Immature natural killer cell (primary cell): ENCODE results near the gene TECPR2. TPM values are rescaled to one million over a fixed set of nuclear protein-coding genes. Genes with fewer than 3 reads are reported as not detected.
"Not testable (repeated sequence)": the region's sequence is repeated elsewhere in the genome, so short reads cannot be mapped to it uniquely, and the experiment has no call there.

Experiments used
- DNase-seq, 3 donors: peaks; one replicate each; pipeline ENCODE4 v3.0.0; 2022; ENCODE audit warnings: mixed read lengths in 1 of 3
- H3K27ac Mint-ChIP-seq, 6 donors: one replicate each; pipeline ENCODE4 v1.8.0; 2020; ENCODE audit warnings: mixed read lengths in 6 of 6, mild to moderate bottlenecking in 5 of 6, inconsistent platforms in 4 of 6, moderate library complexity in 3 of 6
- H3K27me3 Mint-ChIP-seq, 3 donors: one replicate each; pipeline ENCODE4 v1.8.0; 2020 to 2021; ENCODE audit warnings: low read depth in 3 of 3, mild to moderate bottlenecking in 3 of 3, mixed read lengths in 3 of 3, moderate library complexity in 3 of 3, inconsistent platforms in 1 of 3
- H3K36me3 Mint-ChIP-seq, 3 donors: one replicate each; pipeline ENCODE4 v1.8.0; 2020; ENCODE audit warnings: mixed read lengths in 3 of 3, inconsistent platforms in 2 of 3, mild to moderate bottlenecking in 2 of 3
- H3K4me1 Mint-ChIP-seq, 2 donors: one replicate each; pipeline ENCODE4 v1.8.0; 2020; ENCODE audit warnings: inconsistent platforms in 2 of 2, mild to moderate bottlenecking in 2 of 2, mixed read lengths in 2 of 2, moderate library complexity in 1 of 2
- H3K4me3 Mint-ChIP-seq, 5 donors: one replicate each; pipeline ENCODE4 v1.8.0; 2020; ENCODE audit warnings: mild to moderate bottlenecking in 5 of 5, mixed read lengths in 5 of 5, inconsistent platforms in 3 of 5, moderate library complexity in 3 of 5
- H3K9me3 Mint-ChIP-seq, 6 donors: one replicate each; pipeline ENCODE4 v1.8.0; 2020; ENCODE audit warnings: mild to moderate bottlenecking in 6 of 6, mixed read lengths in 6 of 6, inconsistent platforms in 4 of 6, moderate library complexity in 3 of 6
- polyA plus RNA-seq, 3 donors: library from polyadenylated mRNA; unstranded; fragments of 300-500 nt; fragmentation: Illumina TruSeq; gene quantifications; one replicate each; pipeline ENCODE4 v1.2.3, GENCODE V29; 2021

The TECPR2 gene
- polyA plus RNA-seq, 3 donors from 2014 or later = 2.2 to 5.5 TPM; not detected in 1

DNA sequence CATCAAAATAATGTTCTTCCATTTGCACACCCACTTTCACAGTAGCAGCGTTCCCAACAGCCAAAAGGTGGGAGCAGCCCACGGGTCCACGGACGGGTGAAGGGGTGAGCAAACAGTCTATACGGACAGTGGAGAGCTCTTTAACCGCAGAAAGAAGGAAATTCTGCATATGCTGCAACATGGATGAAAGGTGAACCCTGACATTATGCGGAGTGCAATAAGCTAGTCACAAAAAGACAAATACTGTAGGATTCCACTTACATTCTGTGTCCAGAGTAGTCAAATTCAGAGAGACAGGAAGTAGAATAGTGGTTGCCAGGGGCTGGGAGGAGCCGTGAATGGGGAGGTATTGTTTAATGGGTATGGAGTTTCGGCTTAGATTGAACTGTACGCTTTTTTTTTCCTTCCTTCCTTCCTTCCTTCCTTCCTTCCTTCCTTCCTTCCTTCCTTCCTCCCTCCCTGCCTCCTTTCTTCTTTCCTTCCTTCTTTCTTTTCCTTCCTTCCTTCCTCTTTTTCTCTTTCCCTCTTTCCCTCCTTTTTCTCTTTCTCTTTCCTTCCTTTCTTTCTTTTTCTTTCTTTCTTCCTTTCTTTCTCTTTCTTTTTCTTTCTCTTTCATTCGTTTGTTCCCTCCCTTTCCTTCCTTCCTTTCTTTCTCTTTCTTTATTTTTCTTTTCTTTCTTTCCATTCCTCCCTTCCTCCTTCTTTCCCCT lies 162.6 kb downstream of the TECPR2 start:
- Mint-ChIP-seq H3K9me3 (no peaks in the 10 kb centered on the region), H3K27me3 (peaks cover 0 to 2% (median 2%) of the 10 kb centered on the region in 3 donors)
- DNase-seq = peak; percentile 39 to 50 (median 44)

DNA sequence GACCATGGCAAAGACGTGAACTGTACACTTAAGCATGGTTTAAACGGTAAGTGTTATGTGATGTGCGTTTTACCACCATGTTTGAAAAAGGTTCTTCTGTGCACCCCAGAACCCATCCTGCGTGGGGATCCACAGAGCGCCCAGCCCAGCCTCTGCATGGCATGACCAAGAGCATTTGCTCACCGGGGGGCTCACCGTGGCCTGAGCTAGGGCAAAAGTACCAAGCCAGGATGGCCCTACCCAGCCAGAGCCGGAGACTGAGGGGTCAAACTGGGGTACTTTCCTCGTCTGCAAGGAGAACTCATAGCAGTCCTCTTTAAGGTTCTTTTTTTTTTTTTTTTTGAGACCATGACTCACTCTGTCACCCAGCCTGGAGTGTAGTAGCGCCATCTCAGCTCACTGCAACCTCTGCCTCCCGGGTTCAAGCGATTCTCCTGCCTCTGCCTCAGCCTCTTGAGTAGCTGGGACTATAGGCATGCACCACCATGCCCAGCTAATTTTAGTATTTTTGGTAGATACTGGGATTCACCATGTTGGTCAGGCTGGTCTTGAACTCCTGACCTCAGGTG lies 163.3 kb downstream of the TECPR2 start:
- Mint-ChIP-seq H3K9me3 (no peaks in the 10 kb centered on the region), H3K36me3 (no peaks in the 10 kb centered on the region), H3K27me3 (peaks cover 0 to 2% (median 2%) of the 10 kb centered on the region in 3 donors), H3K4me3 (peak overlapping the region; percentile 90 to 97 (median 91)), H3K27ac (peak overlapping the region; percentile 2 to 96 (median 88)), H3K4me1 (peaks cover 25 to 29% of the 10 kb centered on the region in 2 donors)
- no peak for DNase-seq

More for the DNA sequence above, 162.6 kb downstream of the TECPR2 start:
- no peaks in the 10 kb centered on the region for H3K36me3 Mint-ChIP-seq
- H3K27ac Mint-ChIP-seq = peak overlapping the region; percentile 73 to 96 (median 88)
- peaks cover 25 to 29% of the 10 kb centered on the region in 2 donors for H3K4me1 Mint-ChIP-seq
- H3K4me3 Mint-ChIP-seq = peak overlapping the region; percentile 90 to 97 (median 91)

DNA sequence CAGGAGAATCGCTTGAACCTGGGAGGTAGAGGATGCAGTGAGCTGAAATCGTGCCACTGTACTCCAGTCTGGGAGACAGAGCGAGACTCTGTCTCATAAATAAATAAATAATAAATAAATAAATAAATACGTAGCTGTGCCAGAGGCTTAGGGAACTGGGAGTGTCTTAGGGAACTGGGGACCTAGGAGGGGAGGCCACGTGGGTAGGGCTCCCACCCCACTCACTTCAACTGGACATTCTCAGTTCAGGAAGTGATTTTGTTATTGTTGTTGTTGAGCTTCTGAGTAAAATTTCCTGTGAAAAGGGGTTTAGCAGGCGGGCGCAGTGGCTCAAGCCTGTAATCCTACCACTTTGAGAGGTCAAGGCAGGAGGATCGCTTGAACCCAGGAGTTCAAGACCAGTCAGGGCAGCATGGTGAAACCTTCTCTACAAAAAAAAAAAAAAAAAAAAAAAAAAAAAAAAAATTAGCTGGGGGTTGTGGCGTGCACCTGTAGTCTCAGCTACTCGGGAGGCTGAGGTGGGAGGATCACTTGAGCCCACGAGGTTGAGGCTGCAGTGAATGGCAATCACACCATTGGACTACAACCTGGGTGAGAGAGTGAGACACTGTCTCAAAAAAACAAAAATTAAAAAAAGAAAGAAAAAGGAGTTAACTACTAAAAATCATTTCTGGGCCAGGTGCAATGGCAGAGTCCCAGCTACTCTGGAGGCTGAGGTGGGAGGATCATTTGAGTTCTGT lies 165.9 kb downstream of the TECPR2 start:
- no peak for DNase-seq
- Mint-ChIP-seq H3K4me1 (peaks cover 21 to 22% of the 10 kb centered on the region in 2 donors), H3K9me3 (no peaks in the 10 kb centered on the region), H3K4me3 (no peak overlapping the region), H3K27me3 (peaks cover 0 to 2% (median 0%) of the 10 kb centered on the region in 3 donors), H3K27ac (no peak overlapping the region), H3K36me3 (no peaks in the 10 kb centered on the region)

DNA sequence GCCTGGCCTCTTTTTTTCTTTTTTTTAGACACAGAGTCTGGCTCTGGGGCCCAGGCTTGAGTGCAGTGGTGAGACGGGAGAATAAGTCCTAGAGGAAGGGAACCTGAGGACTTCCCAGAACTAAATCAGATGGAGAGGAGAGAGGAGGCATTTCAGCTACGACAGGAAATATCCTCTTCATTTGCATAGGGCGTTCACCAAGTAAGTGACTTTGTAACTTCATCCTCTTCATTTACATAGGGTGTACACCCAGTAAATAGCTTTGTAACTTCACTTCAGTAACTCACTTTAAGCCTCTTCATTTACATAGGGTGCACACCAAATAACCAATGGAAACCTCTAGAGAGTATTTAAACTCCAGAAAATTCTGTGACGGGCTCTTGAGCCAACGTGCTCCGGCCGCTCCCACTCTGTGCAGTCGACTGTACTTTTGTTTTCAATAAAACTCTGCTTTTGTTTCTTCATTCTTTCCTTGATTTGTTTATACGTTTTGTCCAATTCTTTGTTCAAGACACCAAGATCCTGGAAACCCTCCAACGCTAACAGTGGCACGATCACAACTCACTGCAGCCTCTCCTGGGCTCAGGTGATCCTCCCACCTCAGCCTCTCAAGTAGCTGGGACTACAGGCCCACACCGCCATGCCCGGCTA lies 168.2 kb downstream of the TECPR2 start:
- DNase-seq = no peak
- Mint-ChIP-seq H3K27me3 (peaks cover 0 to 2% (median 0%) of the 10 kb centered on the region in 3 donors), H3K4me3 (no peak overlapping the region), H3K36me3 (no peaks in the 10 kb centered on the region), H3K9me3 (no peaks in the 10 kb centered on the region), H3K4me1 (peaks cover 1% of the 10 kb centered on the region in 2 donors), H3K27ac (no peak overlapping the region)

DNA sequence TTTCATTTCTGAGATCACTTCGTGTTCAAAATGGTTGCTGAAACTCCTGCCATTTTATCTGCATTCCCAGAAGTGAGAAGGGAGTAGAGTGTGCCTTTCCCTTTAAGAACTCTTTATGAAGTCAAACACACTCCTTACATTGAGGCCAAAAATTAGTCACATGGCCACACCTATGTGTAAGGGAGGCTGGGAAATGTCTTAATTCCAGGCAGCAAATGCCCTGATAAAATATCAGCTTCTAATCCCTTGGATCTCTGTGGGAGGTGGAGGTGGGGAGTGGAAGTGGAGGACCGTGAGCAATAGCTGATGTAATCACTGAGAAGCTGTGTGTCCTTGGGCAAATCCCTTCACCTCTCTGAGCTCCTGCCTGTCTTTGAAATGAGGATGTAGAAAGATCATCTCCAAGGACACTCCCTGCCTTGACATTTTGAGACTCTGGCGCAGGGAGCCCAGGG lies 169.5 kb downstream of the TECPR2 start:
- DNase-seq = no peak
- Mint-ChIP-seq H3K27me3 (peaks cover 0 to 2% (median 0%) of the 10 kb centered on the region in 3 donors), H3K4me3 (no peak overlapping the region), H3K4me1 (no peaks in the 10 kb centered on the region), H3K36me3 (no peaks in the 10 kb centered on the region), H3K9me3 (no peaks in the 10 kb centered on the region), H3K27ac (no peak overlapping the region)

DNA sequence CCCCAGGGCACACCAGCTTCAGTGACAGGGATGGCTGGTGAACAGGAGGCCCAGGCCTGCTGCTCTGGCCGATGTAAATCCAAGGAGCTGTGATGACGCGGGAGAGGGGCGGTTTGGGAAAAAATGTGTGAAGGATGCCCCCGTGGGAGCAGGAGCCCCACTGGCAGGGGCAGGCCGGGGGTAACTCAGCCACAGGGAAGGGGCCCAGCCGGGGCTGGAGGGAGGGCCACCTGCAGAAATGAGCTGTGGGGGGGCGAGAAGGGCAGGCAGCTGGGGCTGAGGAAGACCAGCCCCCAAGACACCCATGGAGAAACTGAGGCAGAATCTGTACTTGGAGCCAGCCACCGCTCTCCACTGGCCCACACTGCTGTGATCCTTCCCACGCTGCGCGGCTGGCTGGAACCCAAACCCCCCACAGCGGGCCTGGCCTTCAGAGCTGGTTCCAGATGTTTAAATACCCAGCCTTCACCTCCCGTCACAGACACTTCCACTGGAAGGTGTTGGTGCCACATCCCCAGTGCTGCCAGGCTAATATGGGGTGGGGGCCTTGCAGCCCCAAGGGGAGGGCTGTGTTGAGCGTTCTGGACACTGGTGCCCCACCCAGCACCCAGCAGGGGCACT lies 175.3 kb downstream of the TECPR2 start:
- Mint-ChIP-seq H3K36me3 (no peaks in the 10 kb centered on the region), H3K27ac (no peak overlapping the region), H3K4me3 (no peak overlapping the region), H3K4me1 (no peaks in the 10 kb centered on the region), H3K27me3 (peaks cover 0 to 5% (median 0%) of the 10 kb centered on the region in 3 donors), H3K9me3 (no peaks in the 10 kb centered on the region)
- DNase-seq = no peak

DNA sequence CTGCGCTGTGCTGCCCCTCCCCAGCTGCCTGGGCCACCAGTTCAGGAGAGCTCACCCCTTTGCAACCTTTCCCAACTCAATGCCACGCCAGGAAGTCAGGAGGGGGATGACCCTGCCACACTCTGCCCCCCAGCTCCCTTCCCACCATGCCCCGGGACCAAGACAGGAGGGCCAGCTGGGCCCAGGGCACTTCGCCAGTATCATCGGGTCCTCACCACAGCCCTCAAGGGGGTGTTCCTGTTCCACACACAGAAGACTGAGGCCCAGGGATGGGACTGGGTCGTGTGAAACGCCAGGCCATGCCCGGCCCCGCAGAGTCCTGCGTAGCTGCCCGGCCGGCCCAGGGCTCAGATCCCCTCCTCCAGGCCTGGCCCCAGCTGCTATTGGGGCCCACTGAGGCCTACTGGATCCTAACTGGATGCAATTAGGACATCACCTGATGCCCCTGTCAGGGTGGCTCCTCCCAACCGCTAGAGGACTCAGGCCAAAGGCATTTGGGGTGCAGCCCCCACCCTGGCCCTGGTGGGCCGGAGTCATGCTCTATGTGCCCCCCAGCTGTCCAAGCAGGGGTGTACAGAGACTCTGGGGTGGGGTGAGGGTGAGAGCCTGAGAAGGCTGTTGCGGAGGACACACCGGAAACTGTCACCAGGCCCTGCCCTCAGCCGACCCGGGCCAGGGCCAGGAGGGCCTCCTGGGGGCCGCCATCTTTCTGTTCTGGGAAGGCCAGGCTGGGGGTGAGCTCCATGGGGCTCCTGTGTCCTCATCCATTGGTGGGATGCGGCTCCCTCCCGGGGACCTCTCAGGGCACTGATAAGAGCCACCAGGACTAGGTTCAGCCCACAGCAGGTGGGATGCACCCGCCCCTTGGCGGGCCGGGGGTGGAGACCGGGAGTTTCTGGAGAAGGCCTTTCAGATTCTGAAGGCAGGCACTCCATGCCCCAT lies 176.1 kb downstream of the TECPR2 start:
- H3K36me3 Mint-ChIP-seq = no peaks in the 10 kb centered on the region
- peaks cover 0 to 3% (median under 1%) of the 10 kb centered on the region in 3 donors for H3K27me3 Mint-ChIP-seq
- DNase-seq = no peak
- no peak overlapping the region for H3K27ac Mint-ChIP-seq
- no peaks in the 10 kb centered on the region for H3K9me3 Mint-ChIP-seq
- H3K4me3 Mint-ChIP-seq = no peak overlapping the region
- H3K4me1 Mint-ChIP-seq = no peaks in the 10 kb centered on the region

DNA sequence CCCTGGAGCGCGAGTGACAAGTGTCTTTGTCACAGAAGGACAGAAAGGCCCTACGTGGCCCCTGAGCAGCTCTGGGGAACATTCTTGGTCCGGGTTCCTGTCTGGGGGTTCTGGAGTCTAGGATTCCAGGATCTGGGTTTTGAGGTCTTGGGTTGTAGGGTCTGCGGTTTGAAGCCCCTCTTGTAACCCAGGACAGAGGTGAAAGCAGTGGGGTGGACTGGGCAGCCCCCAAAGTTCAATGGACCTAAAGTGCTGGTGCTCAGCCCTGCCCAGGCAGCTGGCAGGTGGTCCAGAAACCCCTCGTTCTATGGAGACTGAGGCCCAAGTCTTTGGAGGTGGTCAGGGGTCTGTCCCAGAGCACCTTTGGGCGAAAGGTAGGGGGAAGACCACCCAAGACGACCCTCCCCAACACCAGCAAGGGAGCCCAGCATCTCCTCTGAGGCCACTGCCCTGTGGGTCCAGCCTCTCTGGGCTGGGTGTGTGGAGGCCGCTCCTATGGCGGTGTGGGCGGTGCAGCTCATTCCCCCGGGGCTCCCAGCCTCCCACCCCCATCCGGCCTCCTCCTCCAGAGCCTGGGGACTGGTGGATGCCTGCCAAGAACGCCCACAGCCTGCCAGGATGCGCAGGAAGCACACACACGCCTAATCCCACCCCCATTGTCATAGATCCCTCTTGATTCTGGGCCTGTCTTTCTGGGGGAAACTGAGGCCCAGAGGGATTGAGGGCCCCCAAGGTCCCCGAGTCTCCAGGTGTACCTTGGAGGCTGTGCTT lies 177.0 kb downstream of the TECPR2 start:
- Mint-ChIP-seq H3K4me1 (no peaks in the 10 kb centered on the region), H3K36me3 (no peaks in the 10 kb centered on the region), H3K27me3 (peaks cover 0 to 3% (median 3%) of the 10 kb centered on the region in 3 donors), H3K9me3 (no peaks in the 10 kb centered on the region), H3K4me3 (no peak overlapping the region), H3K27ac (no peak overlapping the region)
- DNase-seq = no peak

DNA sequence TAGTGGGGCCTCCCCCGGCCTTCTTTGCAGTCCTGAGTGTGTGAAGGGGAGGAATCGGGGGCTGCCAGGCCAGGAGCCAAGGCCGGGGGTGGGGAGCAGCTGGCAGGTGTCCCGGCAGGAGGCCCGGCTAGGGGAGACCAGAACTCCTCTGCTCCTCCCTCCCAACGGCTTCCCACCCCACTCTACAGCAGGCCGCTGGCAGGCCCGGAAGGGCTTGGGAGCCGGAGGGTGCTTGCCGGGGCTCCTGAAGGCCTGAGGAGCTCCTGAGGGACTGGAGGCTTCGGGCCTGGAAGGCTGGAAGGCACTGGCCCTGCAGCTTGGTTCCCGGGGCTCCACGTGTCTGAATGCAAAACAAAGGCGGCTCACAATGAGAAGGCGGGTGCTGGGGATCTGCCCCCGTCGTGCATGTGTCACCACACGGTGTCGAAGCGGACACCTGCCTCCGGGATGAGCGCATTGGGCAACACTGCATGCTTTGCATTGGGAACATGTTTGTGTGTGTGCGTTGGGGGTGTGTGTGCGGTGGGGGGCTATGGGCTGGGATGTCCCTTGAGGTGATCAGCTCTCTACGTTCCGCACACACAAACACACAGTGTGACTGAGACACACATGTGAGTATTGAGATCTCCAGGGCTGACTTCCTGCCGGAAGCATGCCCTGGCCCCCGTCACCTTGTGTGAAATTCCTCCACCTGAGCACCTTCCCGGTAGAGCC lies 177.7 kb downstream of the TECPR2 start:
- H3K4me1 Mint-ChIP-seq = peaks cover 0 to 3% of the 10 kb centered on the region in 2 donors
- DNase-seq = no peak
- H3K9me3 Mint-ChIP-seq = no peaks in the 10 kb centered on the region
- H3K27me3 Mint-ChIP-seq = peaks cover 0 to 3% (median 3%) of the 10 kb centered on the region in 3 donors
- H3K27ac Mint-ChIP-seq = no peak overlapping the region
- H3K4me3 Mint-ChIP-seq = no peak overlapping the region
- no peaks in the 10 kb centered on the region for H3K36me3 Mint-ChIP-seq

DNA sequence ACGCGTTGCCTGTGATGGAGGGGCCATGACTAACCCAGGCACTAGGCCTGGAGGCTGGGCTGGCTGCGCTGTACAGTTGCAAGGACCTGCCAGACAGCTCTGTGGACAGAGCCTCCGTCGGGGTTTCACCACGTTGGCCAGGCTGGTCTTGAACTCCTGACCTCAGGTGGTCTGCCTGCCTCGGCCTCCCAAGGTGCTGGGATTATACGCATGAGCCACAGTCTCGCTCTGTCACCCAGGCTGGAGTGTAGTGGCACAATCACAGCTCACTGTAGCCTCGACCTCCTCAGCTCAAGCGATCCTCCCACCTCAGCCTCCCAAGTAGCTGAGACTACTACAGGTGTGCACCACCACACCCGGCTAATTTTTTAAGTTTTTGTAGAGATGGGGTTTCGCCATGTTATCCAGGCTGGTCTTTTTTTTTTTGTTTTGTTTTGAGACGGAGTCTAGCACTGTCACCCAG lies 178.3 kb downstream of the TECPR2 start:
- not testable (repeated sequence) for DNase-seq, H3K4me1 Mint-ChIP-seq, H3K27ac Mint-ChIP-seq, H3K9me3 Mint-ChIP-seq, H3K4me3 Mint-ChIP-seq, H3K36me3 Mint-ChIP-seq, H3K27me3 Mint-ChIP-seq

DNA sequence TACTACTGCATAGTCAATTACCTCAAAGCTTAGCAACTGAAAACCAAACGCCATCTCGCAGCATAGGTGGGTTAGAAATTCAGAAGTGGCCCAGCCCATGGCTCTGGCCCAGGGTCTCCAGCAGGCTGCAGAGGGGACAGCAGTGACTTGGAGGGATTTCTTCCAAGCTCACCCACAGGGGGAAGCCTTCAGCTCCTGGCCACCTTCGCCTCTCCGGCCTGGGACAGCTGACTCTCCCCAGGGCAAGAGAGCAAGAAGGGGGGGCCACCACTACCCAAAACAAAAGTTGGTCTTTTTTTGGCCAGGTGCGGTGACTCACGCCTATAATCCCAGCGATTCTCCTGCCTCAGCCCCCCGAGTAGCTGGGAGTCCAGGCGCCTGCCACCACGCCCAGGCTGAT lies 179.0 kb downstream of the TECPR2 start:
- Mint-ChIP-seq H3K9me3 (no peaks in the 10 kb centered on the region), H3K27ac (no peak overlapping the region), H3K4me3 (no peak overlapping the region), H3K27me3 (peaks cover 0 to 8% (median 4%) of the 10 kb centered on the region in 3 donors), H3K4me1 (peaks cover 0 to 3% of the 10 kb centered on the region in 2 donors), H3K36me3 (no peaks in the 10 kb centered on the region)
- DNase-seq = no peak
